Measurements from ENCODE around the gene BTN1A1. TPM values are rescaled to one million over a fixed set of nuclear protein-coding genes. Genes with fewer than 3 reads are reported as not detected.
A peak's percentile ranks its signal among the peaks of the same experiment; 100 is the strongest.

The BTN1A1 gene
- total and polyA plus RNA-seq, 2 donors (not counting 1 experiment from before 2014, with no cell fraction given): 0.42 to 0.74 TPM

GRCh38 chr6:26464014-26464413 lies 36.1 kb upstream of the BTN1A1 start:
- Histone ChIP-seq H3K79me2 (ENCODE audit: control insufficient read depth, insufficient read depth, low read length) (peaks cover 34% of the 10 kb centered on the region), H3K4me2 (replicated peaks; ENCODE audit: low read depth, low read length, poor library complexity, severe bottlenecking) (no peak overlapping the region), H3K9ac (ENCODE audit: low read length) (no peak overlapping the region), H4K20me1 (ENCODE audit: control insufficient read depth, insufficient read depth, low read length, poor library complexity, severe bottlenecking) (peaks cover 5% of the 10 kb centered on the region), H2AFZ (ENCODE audit: insufficient read depth, low read depth, low read length, poor library complexity, severe bottlenecking) (no peak overlapping the region), H3K4me3 (ENCODE audit: control extremely low read depth in 1 of 5, extremely low read depth in 1 of 5, insufficient read depth in 1 of 5, low read depth in 2 of 5, low read length in 4 of 5) (no peak overlapping the region), H3K4me1 (ENCODE audit: control insufficient read depth in 2 of 2, insufficient read depth in 2 of 2, low read length in 2 of 2) (peaks cover 29 to 41% of the 10 kb centered on the region in 2 donors), H3K9me3 (ENCODE audit: control extremely low read depth in 1 of 3, control insufficient read depth in 2 of 3, insufficient read depth in 1 of 3, low read length in 2 of 3) (peaks cover 0 to 2% (median 0%) of the 10 kb centered on the region in 3 donors), H3K27me3 (replicated peaks in 1 of 4; ENCODE audit: control extremely low read depth in 1 of 4, control insufficient read depth in 3 of 4, insufficient read depth in 4 of 4, low read length in 3 of 4) (no peaks in the 10 kb centered on the region), H3K27ac (ENCODE audit: low read length in 2 of 2) (peak overlapping the region in 1 of 2 donors; percentile 32), H3K36me3 (replicated peaks in 1 of 2; ENCODE audit: control extremely low read depth in 1 of 2, control insufficient read depth in 1 of 2, extremely low read depth in 1 of 2, insufficient read depth in 2 of 2, low read length in 1 of 2) (peaks cover 8 to 95% of the 10 kb centered on the region in 2 experiments)
- Mint-ChIP-seq H3K27ac (peak overlapping the region; percentile 56), H3K9me3 (ENCODE audit: insufficient read depth) (no peaks in the 10 kb centered on the region), H3K4me3 (no peak overlapping the region), H3K27me3 (no peaks in the 10 kb centered on the region), H3K4me1 (peaks cover 71% of the 10 kb centered on the region)
- TF ChIP-seq CTCF (IDR thresholded peaks at IDR 0.05) (no peak), EZH2 (IDR thresholded peaks at IDR 0.05; ENCODE audit: borderline replicate concordance, insufficient read depth, low read depth, low read length, poor library complexity, severe bottlenecking) (no peak)
- intact Hi-C loops (cut with micrococcal nuclease): no loop called here
- ATAC-seq (ENCODE audit: low read depth): no peak
- ChIA-PET POLR2A (interaction anchor here (0.7 kb wide), 1 partner anchor 105 kb away, joined by 3 read pairs; no protein-coding TSS in a partner anchor), CTCF (interaction anchor here (1.1 kb wide), 1 partner anchor 10 kb away, joined by 3 read pairs; no protein-coding TSS in a partner anchor)
- no peak for DNase-seq
- WGBS (ENCODE audit: insufficient coverage): no CpG with 5 or more reads among the region's 4 CpGs

GRCh38 chr6:26464416-26465131 lies 35.5 kb upstream of the BTN1A1 start:
- Histone ChIP-seq H3K27me3 (replicated peaks in 1 of 4; ENCODE audit: control extremely low read depth in 1 of 4, control insufficient read depth in 3 of 4, insufficient read depth in 4 of 4, low read length in 3 of 4) (no peaks in the 10 kb centered on the region), H3K9ac (ENCODE audit: low read length) (no peak overlapping the region), H3K36me3 (replicated peaks in 1 of 2; ENCODE audit: control extremely low read depth in 1 of 2, control insufficient read depth in 1 of 2, extremely low read depth in 1 of 2, insufficient read depth in 2 of 2, low read length in 1 of 2) (peaks cover 8 to 92% of the 10 kb centered on the region in 2 experiments), H3K27ac (ENCODE audit: low read length in 2 of 2) (peak overlapping the region in 1 of 2 donors; percentile 33), H3K4me3 (ENCODE audit: control extremely low read depth in 1 of 5, extremely low read depth in 1 of 5, insufficient read depth in 1 of 5, low read depth in 2 of 5, low read length in 4 of 5) (no peak overlapping the region), H3K4me1 (ENCODE audit: control insufficient read depth in 2 of 2, insufficient read depth in 2 of 2, low read length in 2 of 2) (peaks cover 25 to 38% of the 10 kb centered on the region in 2 donors), H3K9me3 (ENCODE audit: control extremely low read depth in 1 of 3, control insufficient read depth in 2 of 3, insufficient read depth in 1 of 3, low read length in 2 of 3) (peaks cover 0 to 3% (median 0%) of the 10 kb centered on the region in 3 donors), H3K79me2 (ENCODE audit: control insufficient read depth, insufficient read depth, low read length) (peaks cover 29% of the 10 kb centered on the region), H3K4me2 (replicated peaks; ENCODE audit: low read depth, low read length, poor library complexity, severe bottlenecking) (no peak overlapping the region), H4K20me1 (ENCODE audit: control insufficient read depth, insufficient read depth, low read length, poor library complexity, severe bottlenecking) (peaks cover 3% of the 10 kb centered on the region), H2AFZ (ENCODE audit: insufficient read depth, low read depth, low read length, poor library complexity, severe bottlenecking) (no peak overlapping the region)
- H3K9me3 Mint-ChIP-seq (ENCODE audit: insufficient read depth): no peaks in the 10 kb centered on the region
- POLR2A ChIA-PET: interaction anchor here (0.7 kb wide), 1 partner anchor 106 kb away, joined by 3 read pairs; no protein-coding TSS in a partner anchor
- intact Hi-C loops (cut with micrococcal nuclease): no loop called here
- TF ChIP-seq EZH2 (IDR thresholded peaks at IDR 0.05; ENCODE audit: borderline replicate concordance, insufficient read depth, low read depth, low read length, poor library complexity, severe bottlenecking) (no peak), CTCF (IDR thresholded peaks at IDR 0.05) (no peak)
- DNase-seq (no peak), ATAC-seq (ENCODE audit: low read depth) (no peak)
- CTCF ChIA-PET: interaction anchor here (1.1 kb wide), 1 partner anchor 9 kb away, joined by 3 read pairs; no protein-coding TSS in a partner anchor
- H3K27ac Mint-ChIP-seq: peak overlapping the region; percentile 56
- H3K4me3 Mint-ChIP-seq: no peak overlapping the region
- peaks cover 68% of the 10 kb centered on the region for H3K4me1 Mint-ChIP-seq
- WGBS (ENCODE audit: insufficient coverage): 95% methylated on average over 7 of the region's 7 CpGs
- H3K27me3 Mint-ChIP-seq: no peaks in the 10 kb centered on the region

Data from B cell (primary cell).